Ammon's horn (tissue), 1 donor: Measurements from ENCODE around the gene HSD3B2.
"Not testable (repeated sequence)": the region's sequence is repeated elsewhere in the genome, so short reads cannot be mapped to it uniquely, and the experiment has no call there.

ENCODE experiments used
- DNase-seq: peaks from one replicate; pipeline ENCODE4 v3.0.0-alpha.2; 2016; ENCODE audit warnings: low spot score

HSD3B2 gene

DNA sequence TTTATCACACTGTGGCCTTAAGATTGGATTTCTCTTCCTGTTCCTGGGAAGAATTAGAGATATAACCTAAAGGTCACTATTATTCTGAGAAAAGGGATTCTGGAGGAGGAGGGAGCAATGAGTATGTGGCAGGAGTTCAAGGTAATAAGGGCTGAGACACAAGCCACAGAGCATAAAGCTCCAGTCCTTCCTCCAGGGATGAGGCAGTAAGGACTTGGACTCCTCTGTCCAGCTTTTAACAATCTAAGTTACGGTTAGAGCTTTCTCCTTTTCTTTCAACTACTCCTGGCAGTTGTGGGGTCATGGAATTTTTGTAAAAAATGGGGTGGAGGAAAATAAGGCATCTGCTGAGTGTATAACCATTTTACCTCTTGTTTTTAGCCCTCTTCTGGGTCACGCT lies at the start of gene HSD3B2:
TSS of gene HSD3B2 (plus strand) at position 201 of the 400 bp plus-strand sequence. CDS start 270 bp downstream, outside the sequence.
- DNase-seq = no peak

DNA sequence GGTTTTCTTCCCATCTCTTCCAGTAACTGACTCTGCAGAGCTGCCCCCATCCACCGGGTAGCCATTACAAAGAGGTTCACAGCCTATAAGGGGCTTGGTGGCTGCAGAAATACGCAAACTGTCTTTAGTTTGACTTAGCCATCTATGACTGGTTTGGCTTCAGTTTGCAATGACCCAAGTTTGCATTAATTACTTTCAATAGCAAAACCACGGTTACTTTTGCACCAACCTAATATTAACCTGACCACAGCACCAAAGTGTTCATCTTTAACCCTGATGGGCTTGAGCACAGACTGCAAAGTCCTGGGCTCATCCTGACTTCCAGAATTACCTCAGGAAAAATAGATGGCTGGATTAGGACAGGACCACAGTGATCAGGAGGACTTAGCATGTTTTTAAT lies 48.5 kb upstream of the HSD3B2 start:
- DNase-seq = no peak

- DNase-seq = peak; percentile 21
Observed at GRCh38 chr1:119367432-119368124, 47.4 kb upstream of the HSD3B2 start.

GRCh38 chr1:119368554-119368953 lies 46.4 kb upstream of the HSD3B2 start, which contains the start of gene HAO2:
TSS of gene HAO2 (plus strand) at chr1:119368785. CDS start at chr1:119381086, 12,301 bp downstream.
- DNase-seq = no peak

DNA sequence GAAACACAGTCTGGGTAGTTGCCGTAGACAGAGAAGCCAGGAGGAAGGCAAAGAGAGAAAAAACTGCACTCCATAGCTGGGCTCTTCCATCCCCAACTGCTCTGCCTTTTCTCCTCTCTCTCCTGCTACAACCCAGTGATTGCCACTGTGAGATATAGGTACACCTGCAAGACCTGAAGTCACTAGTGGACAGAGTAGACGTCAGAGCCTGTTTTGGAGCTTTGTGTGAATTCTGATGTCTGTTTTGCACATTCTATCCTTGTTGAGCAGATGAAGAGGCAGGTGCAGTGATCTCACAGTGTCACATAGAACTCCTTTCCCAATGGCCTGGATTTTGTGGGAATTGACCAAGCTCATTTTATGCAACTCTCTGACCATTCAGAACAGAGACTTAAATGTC lies 44.2 kb upstream of the HSD3B2 start:
- DNase-seq = no peak

- no peak for DNase-seq
Observed at GRCh38 chr1:119371815-119372214, 43.1 kb upstream of the HSD3B2 start.

GRCh38 chr1:119372503-119373086 lies 42.4 kb upstream of the HSD3B2 start:
- DNase-seq = no peak

GRCh38 chr1:119373465-119373864 lies 41.5 kb upstream of the HSD3B2 start:
- no peak for DNase-seq

DNA sequence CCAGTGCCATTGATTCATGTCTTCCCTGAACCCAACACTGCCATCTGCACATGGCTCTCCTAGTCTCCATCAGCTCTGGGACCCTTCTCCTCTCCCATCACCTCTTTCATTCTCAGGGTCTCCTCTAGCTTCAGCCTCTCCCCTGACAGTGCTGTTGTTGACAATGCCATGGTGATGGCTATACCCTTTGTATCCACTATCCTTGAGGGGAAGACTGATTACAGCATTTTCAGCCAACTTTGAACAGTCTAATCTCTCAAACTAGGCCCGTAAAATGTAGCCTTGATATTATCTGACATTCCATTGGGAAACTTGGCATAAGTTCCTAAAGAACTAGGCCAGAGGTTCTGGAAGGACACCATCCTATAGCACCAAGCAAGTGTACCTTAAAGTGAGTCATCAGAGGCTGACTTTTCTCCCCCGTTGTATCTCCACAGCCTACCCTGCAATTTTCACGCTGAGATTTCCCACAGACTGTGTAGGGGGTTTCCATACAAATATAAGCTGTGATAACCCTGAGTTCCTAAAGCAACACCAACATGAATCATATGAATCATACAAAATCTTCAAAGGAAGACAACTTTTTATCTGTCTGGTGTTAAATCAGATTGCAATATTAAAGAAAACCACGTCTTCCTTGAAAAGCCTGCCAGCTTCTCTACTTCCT lies 40.6 kb upstream of the HSD3B2 start:
- no peak for DNase-seq

DNA sequence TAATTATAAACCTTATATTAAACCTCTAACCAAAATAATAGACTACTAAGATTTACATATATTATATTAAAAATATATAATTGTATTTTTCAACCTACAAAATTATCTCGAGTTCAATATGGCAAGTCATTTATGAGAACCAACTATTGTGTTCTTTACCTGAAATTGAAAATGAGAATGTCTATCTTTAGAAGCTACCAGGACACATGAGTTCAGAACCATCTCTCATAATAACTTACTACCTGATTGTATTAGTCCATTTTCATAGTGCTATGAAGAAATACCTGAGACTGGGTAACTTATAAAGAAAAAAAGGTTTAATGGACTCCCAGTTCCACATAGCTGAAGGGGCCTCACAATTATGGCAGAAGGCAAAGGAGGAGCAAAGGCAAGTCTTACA lies 39.6 kb upstream of the HSD3B2 start:
- no peak for DNase-seq

DNA sequence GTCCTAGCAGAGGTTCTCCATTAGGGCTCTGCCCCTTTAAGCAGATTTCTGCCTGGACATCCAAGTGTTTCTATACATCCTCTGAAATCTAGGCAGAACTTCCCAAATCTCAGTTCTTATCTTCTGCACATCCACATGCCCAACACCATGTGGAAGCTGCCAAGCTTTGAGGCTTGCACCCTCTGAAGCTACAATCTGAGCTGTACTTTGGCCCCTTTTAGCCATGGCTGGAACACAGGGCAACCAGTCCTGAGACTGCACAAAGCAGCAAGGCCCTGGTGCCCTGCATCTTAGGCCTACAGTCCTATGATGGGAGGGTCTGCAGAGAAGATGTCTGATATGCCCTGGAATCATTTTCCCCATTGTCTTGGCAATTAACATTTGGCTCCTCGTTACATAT lies 38.4 kb upstream of the HSD3B2 start:
- DNase-seq = no peak

GRCh38 chr1:119377594-119377993 lies 37.4 kb upstream of the HSD3B2 start:
- not testable (repeated sequence) for DNase-seq

GRCh38 chr1:119379117-119379516 lies 35.8 kb upstream of the HSD3B2 start:
- DNase-seq = no peak

GRCh38 chr1:119380304-119380703 lies 34.6 kb upstream of the HSD3B2 start:
- no peak for DNase-seq

GRCh38 chr1:119380983-119381662 lies 33.8 kb upstream of the HSD3B2 start:
- no peak for DNase-seq

GRCh38 chr1:119384591-119384990 lies 30.4 kb upstream of the HSD3B2 start:
- DNase-seq = no peak

DNA sequence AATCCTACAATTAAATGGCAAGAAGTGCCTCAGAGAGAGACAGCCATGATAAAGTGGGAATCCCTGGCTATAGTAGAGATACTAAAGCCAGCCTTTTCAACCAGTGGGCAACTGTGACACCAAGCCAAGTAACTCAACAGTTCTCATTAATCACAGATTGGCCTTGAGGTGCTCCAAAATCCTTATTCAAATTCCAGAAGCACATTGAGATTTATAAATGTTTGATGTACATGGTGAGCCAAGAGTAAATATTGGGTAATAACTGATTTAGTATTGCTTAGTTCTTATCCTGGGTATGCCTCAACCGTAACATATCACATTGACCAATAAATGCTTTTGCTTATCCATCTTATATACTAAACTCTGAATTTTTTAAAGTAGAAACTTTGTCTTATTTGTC lies 29.3 kb upstream of the HSD3B2 start:
- DNase-seq = no peak

GRCh38 chr1:119387858-119388257 lies 27.1 kb upstream of the HSD3B2 start:
- DNase-seq = no peak

- DNase-seq = no peak
Observed at GRCh38 chr1:119388450-119388849, 26.5 kb upstream of the HSD3B2 start.

GRCh38 chr1:119390526-119390925 lies 24.4 kb upstream of the HSD3B2 start:
- no peak for DNase-seq

GRCh38 chr1:119391749-119392148 lies 23.2 kb upstream of the HSD3B2 start:
- no peak for DNase-seq

DNA sequence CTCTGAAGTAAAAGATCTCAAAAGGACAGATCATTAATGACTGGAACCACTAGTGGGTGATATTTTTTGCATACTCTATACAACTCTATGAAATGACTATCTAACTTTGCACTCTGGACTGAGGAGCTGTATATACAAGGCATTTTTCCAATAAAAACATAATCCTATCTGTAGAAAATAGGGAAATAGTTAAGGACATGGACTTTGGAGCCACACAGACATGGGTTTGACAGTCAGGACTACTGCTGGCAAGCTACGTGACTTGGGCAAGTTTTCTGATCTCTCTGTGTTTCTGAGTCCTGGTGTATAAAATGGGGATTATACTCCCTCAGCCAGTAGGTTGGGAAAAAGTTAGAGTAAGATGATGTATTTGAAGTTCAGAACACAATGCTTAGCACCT lies 20.9 kb upstream of the HSD3B2 start:
- DNase-seq = no peak

- DNase-seq = no peak
Observed at GRCh38 chr1:119396982-119397381, 18.0 kb upstream of the HSD3B2 start.
